HG03342 (cell line): ENCODE measurements around the gene SLC2A6.

Experiments
- ATAC-seq: cut with Tn5 transposase; IDR thresholded peaks from one replicate; pipeline ENCODE4 v1.9.1; 2021; ENCODE audit warnings: mild to moderate bottlenecking, moderate library complexity; ENCODE audit not compliant: unreplicated experiment

SLC2A6 gene

GRCh38 chr9:133478851-133479711, at the start of gene SLC2A6:
Gene SLC2A6, minus strand, starts transcription at chr9:133479099. Its CDS starts 40 bp downstream, at chr9:133479059.
- ATAC-seq, result peak; percentile 94

GRCh38 chr9:133528001-133528875, 49.3 kb upstream of the SLC2A6 start:
- no peak for ATAC-seq

- ATAC-seq, result no peak
These were observed 48.6 kb upstream of the SLC2A6 start for GRCh38 chr9:133527444-133527920.

- ATAC-seq, result no peak
These were observed 47.9 kb upstream of the SLC2A6 start for GRCh38 chr9:133526721-133527321.

- ATAC-seq, result no peak
These were observed 46.8 kb upstream of the SLC2A6 start for GRCh38 chr9:133525677-133526076.

- no peak for ATAC-seq
These were observed 45.9 kb upstream of the SLC2A6 start, which contains the start of gene MYMK for GRCh38 chr9:133524679-133525228. Gene MYMK, minus strand, starts transcription at chr9:133524959. Its CDS starts 115 bp downstream, at chr9:133524844.

- ATAC-seq, result no peak
These were observed 45.2 kb upstream of the SLC2A6 start for GRCh38 chr9:133524146-133524545.

GRCh38 chr9:133523106-133523505, 44.2 kb upstream of the SLC2A6 start:
- ATAC-seq, result no peak

- ATAC-seq, result no peak
These were observed 43.4 kb upstream of the SLC2A6 start for GRCh38 chr9:133522073-133522910.

- ATAC-seq, result no peak
These were observed 42.5 kb upstream of the SLC2A6 start for GRCh38 chr9:133521122-133522072.

- ATAC-seq, result no peak
These were observed 41.4 kb upstream of the SLC2A6 start for GRCh38 chr9:133520121-133520835.

GRCh38 chr9:133519693-133520092, 40.8 kb upstream of the SLC2A6 start:
- ATAC-seq, result no peak

GRCh38 chr9:133518706-133519449, 40.0 kb upstream of the SLC2A6 start:
- no peak for ATAC-seq

GRCh38 chr9:133518200-133518599, 39.3 kb upstream of the SLC2A6 start:
- ATAC-seq, result no peak

- no peak for ATAC-seq
These were observed 38.8 kb upstream of the SLC2A6 start for GRCh38 chr9:133517711-133518110.

GRCh38 chr9:133516961-133517350, 38.1 kb upstream of the SLC2A6 start:
- ATAC-seq, result no peak

- no peak for ATAC-seq
These were observed 37.5 kb upstream of the SLC2A6 start for GRCh38 chr9:133516256-133516960.
